ENCODE data around the gene CITED1.

- TF ChIP-seq, protein P1, sequence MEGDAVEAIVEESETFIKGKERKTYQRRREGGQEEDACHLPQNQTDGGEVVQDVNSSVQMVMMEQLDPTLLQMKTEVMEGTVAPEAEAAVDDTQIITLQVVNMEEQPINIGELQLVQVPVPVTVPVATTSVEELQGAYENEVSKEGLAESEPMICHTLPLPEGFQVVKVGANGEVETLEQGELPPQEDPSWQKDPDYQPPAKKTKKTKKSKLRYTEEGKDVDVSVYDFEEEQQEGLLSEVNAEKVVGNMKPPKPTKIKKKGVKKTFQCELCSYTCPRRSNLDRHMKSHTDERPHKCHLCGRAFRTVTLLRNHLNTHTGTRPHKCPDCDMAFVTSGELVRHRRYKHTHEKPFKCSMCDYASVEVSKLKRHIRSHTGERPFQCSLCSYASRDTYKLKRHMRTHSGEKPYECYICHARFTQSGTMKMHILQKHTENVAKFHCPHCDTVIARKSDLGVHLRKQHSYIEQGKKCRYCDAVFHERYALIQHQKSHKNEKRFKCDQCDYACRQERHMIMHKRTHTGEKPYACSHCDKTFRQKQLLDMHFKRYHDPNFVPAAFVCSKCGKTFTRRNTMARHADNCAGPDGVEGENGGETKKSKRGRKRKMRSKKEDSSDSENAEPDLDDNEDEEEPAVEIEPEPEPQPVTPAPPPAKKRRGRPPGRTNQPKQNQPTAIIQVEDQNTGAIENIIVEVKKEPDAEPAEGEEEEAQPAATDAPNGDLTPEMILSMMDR (IDR thresholded peaks at IDR 0.05; ENCODE audit: low read depth, low read length, poor library complexity, severe bottlenecking): no peak
- TF ChIP-seq EZH2phosphoT487 (IDR thresholded peaks at IDR 0.05; ENCODE audit: borderline replicate concordance, low read length): no peak
Observed at GRCh38 chrX:72352786-72353185, 47.1 kb upstream of the CITED1 start.

Measured in DOHH2 (cell line).